Ascending aorta (tissue), 2 donors: Measurements from ENCODE around the gene TTC21A. TPM values are rescaled to one million over a fixed set of nuclear protein-coding genes. Genes with fewer than 3 reads are reported as not detected.

Experiments used
- DNase-seq, 2 donors: peaks; one replicate each; pipeline ENCODE4 v3.0.0-alpha.2; 2019; ENCODE audit warnings: low spot score in 2 of 2
- H3K27ac ChIP-seq, 2 donors: fragments of 200-600 bp; sonication (generic); one replicate each; pipeline ENCODE4 v1.5.1; 2016 to 2017; ENCODE audit warnings: mild to moderate bottlenecking in 1 of 2
- H3K27me3 ChIP-seq: fragments of 200-600 bp; sonication (generic); one replicate; pipeline ENCODE4 v1.5.1; 2017
- H3K36me3 ChIP-seq, 2 donors: fragments of 200-600 bp; sonication (generic); one replicate each; pipeline ENCODE4 v1.5.1; 2016
- H3K4me1 ChIP-seq, 2 donors: fragments of 200-600 bp; sonication (generic); one replicate each; pipeline ENCODE4 v1.5.1; 2016 to 2017; ENCODE audit warnings: mild to moderate bottlenecking in 1 of 2
- H3K4me3 ChIP-seq, 2 donors: fragments of 200-600 bp; sonication (generic); one replicate each; pipeline ENCODE4 v1.5.1; 2016 to 2017; ENCODE audit warnings: mild to moderate bottlenecking in 1 of 2
- H3K9me3 ChIP-seq, 2 donors: fragments of 200-600 bp; sonication (generic); one replicate each; pipeline ENCODE4 v1.5.1; 2016
- CTCF ChIP-seq, 3 experiments: fragments of 200-600 bp in 2 of 3; fragments of 450-650 bp in 1 of 3; sonication (generic) in 2 of 3; IDR thresholded peaks; one replicate each; pipeline ENCODE4 v1.5.1; 2016 to 2019; ENCODE audit warnings: antibody characterized with exemption in 3 of 3, mild to moderate bottlenecking in 1 of 3, moderate library complexity in 1 of 3
- intact Hi-C: fragments of 100-400 bp; cut with DNase I; formaldehyde crosslinking; loops from one replicate; pipeline ENCODE4 v1.15.1; 2023
- total RNA-seq: library from RNA; depleted of rRNA; stranded (reverse); fragments of >200 nt; gene quantifications from one replicate; pipeline ENCODE4 v1.1.0, GENCODE V29; 2016

TTC21A gene
- total RNA-seq, 1 donor from 2014 or later = 0.43 TPM

GRCh38 chr3:39095778-39096177 lies 11.7 kb upstream of the TTC21A start:
- Histone ChIP-seq H3K4me3 (no peak overlapping the region), H3K36me3 (peaks cover 78 to 95% of the 10 kb centered on the region in 2 donors), H3K27ac (no peak overlapping the region), H3K4me1 (no peaks in the 10 kb centered on the region), H3K9me3 (no peaks in the 10 kb centered on the region), H3K27me3 (no peaks in the 10 kb centered on the region)
- intact Hi-C loops = no loop called here
- DNase-seq = no peak
- TF ChIP-seq CTCF (IDR thresholded peaks at IDR 0.05) = no peak

- H3K36me3 ChIP-seq = peaks cover 68 to 86% of the 10 kb centered on the region in 2 donors
- no peaks in the 10 kb centered on the region for H3K27me3 ChIP-seq
- H3K4me1 ChIP-seq = no peaks in the 10 kb centered on the region
- DNase-seq = no peak
- TF ChIP-seq CTCF (IDR thresholded peaks at IDR 0.05) = no peak
- intact Hi-C loops = no loop called here
- H3K9me3 ChIP-seq = no peaks in the 10 kb centered on the region
- H3K27ac ChIP-seq = no peak overlapping the region
- H3K4me3 ChIP-seq = no peak overlapping the region
Observed at GRCh38 chr3:39096775-39097174, 10.7 kb upstream of the TTC21A start.

GRCh38 chr3:39097716-39098472 lies 9.6 kb upstream of the TTC21A start:
- Histone ChIP-seq H3K27ac (no peak overlapping the region), H3K36me3 (peaks cover 60 to 77% of the 10 kb centered on the region in 2 donors)

GRCh38 chr3:39098473-39099000 lies 8.9 kb upstream of the TTC21A start:
- Histone ChIP-seq H3K9me3 (no peaks in the 10 kb centered on the region), H3K36me3 (peaks cover 53 to 72% of the 10 kb centered on the region in 2 donors), H3K4me3 (no peak overlapping the region), H3K27me3 (no peaks in the 10 kb centered on the region), H3K27ac (no peak overlapping the region), H3K4me1 (no peaks in the 10 kb centered on the region)
- TF ChIP-seq CTCF (IDR thresholded peaks at IDR 0.05) = no peak
- intact Hi-C loops = no loop called here
- no peak for DNase-seq

More at GRCh38 chr3:39097716-39098472, 9.6 kb upstream of the TTC21A start:
- no peak for TF ChIP-seq CTCF (IDR thresholded peaks at IDR 0.05)
- no peak for DNase-seq
- H3K4me3 ChIP-seq = no peak overlapping the region
- no peaks in the 10 kb centered on the region for H3K9me3 ChIP-seq
- intact Hi-C loops = no loop called here
- no peaks in the 10 kb centered on the region for H3K4me1 ChIP-seq
- no peaks in the 10 kb centered on the region for H3K27me3 ChIP-seq

GRCh38 chr3:39099242-39099641 lies 8.2 kb upstream of the TTC21A start:
- H3K27ac ChIP-seq = no peak overlapping the region
- no peak overlapping the region for H3K4me3 ChIP-seq
- peaks cover 0 to 5% of the 10 kb centered on the region in 2 donors for H3K4me1 ChIP-seq
- H3K36me3 ChIP-seq = peaks cover 51 to 65% of the 10 kb centered on the region in 2 donors
- intact Hi-C loops = no loop called here
- no peak for TF ChIP-seq CTCF (IDR thresholded peaks at IDR 0.05)
- no peaks in the 10 kb centered on the region for H3K9me3 ChIP-seq
- no peak for DNase-seq
- H3K27me3 ChIP-seq = no peaks in the 10 kb centered on the region
